ENCODE measurements around the gene CAST.

DNA sequence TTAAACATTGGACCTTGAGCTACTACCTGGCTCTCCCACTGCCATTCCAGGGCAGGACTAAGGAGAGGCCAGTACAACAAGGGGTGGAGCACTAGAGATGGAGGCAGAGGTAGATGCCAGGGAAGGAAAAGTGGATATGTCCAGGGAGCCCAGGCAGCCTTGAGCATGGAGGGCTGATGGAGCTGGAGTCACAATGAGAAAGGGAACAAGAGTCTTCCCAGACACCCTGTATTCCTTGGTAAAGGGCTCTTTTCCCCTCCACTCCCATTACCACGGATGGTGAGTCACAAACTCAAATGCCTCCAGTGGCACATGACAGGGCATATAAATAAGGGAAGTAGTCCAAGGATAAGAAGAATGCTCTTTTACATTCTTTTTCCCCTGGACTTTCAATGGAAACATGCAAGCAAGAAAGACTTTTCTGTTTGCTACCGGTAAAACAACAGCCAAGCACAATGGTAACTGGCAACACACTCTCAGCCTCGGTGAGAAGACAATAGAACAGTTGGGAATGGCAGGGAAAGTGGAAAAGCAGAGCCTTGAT lies 128.9 kb downstream of the CAST start:
- TF ChIP-seq, protein P1, sequence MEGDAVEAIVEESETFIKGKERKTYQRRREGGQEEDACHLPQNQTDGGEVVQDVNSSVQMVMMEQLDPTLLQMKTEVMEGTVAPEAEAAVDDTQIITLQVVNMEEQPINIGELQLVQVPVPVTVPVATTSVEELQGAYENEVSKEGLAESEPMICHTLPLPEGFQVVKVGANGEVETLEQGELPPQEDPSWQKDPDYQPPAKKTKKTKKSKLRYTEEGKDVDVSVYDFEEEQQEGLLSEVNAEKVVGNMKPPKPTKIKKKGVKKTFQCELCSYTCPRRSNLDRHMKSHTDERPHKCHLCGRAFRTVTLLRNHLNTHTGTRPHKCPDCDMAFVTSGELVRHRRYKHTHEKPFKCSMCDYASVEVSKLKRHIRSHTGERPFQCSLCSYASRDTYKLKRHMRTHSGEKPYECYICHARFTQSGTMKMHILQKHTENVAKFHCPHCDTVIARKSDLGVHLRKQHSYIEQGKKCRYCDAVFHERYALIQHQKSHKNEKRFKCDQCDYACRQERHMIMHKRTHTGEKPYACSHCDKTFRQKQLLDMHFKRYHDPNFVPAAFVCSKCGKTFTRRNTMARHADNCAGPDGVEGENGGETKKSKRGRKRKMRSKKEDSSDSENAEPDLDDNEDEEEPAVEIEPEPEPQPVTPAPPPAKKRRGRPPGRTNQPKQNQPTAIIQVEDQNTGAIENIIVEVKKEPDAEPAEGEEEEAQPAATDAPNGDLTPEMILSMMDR (IDR thresholded peaks at IDR 0.05; ENCODE audit: low read depth, low read length, poor library complexity, severe bottlenecking): no peak
- TF ChIP-seq EZH2phosphoT487 (IDR thresholded peaks at IDR 0.05; ENCODE audit: borderline replicate concordance, low read length): no peak
